Stimulated activated CD4-positive, alpha-beta T cell treated with anti-CD3 and anti-CD28 coated beads, Interleukin-12 subunit alpha, Interleukin-12 subunit beta, amount 100 ng/mL, for 4 hours (primary cell): ENCODE results near the gene EEF1AKMT1.
"Not testable (repeated sequence)": the region's sequence is repeated elsewhere in the genome, so short reads cannot be mapped to it uniquely, and the experiment has no call there.

Experiments used
- DNase-seq: peaks from one replicate; pipeline ENCODE4 v3.0.0-alpha.2; 2020

EEF1AKMT1 gene

GRCh38 chr13:20689291-20689690 lies 84.5 kb downstream of the EEF1AKMT1 start:
- DNase-seq: no peak

GRCh38 chr13:20686863-20687579 lies 86.7 kb downstream of the EEF1AKMT1 start:
- no peak for DNase-seq

- no peak for DNase-seq
Measured at GRCh38 chr13:20686167-20686566, 87.6 kb downstream of the EEF1AKMT1 start.

- no peak for DNase-seq
Measured at GRCh38 chr13:20685092-20685491, 88.7 kb downstream of the EEF1AKMT1 start.

- DNase-seq: no peak
Measured at GRCh38 chr13:20684546-20684945, 89.2 kb downstream of the EEF1AKMT1 start.

- DNase-seq: no peak
Measured at GRCh38 chr13:20684041-20684440, 89.7 kb downstream of the EEF1AKMT1 start.

- DNase-seq: no peak
Measured at GRCh38 chr13:20682061-20682460, 91.7 kb downstream of the EEF1AKMT1 start.

- not testable (repeated sequence) for DNase-seq
Measured at GRCh38 chr13:20681481-20681880, 92.3 kb downstream of the EEF1AKMT1 start.

GRCh38 chr13:20680416-20681080 lies 93.2 kb downstream of the EEF1AKMT1 start:
- DNase-seq: no peak

- no peak for DNase-seq
Measured at GRCh38 chr13:20679879-20680278, 93.9 kb downstream of the EEF1AKMT1 start.
